Esophagus squamous epithelium (tissue), 5 donors: Measurements from ENCODE around the gene C16orf92. TPM values are rescaled to one million over a fixed set of nuclear protein-coding genes. Genes with fewer than 3 reads are reported as not detected.

Experiments used
- DNase-seq: peaks from one replicate; lab custom pipeline; 2025; lab: John Stamatoyannopoulos, UW
- H3K27ac ChIP-seq, 4 donors: fragments of 200-600 bp; sonication (generic); one replicate each; pipeline ENCODE4 v1.5.1; 2016 to 2019; ENCODE audit warnings: mild to moderate bottlenecking in 1 of 4
- H3K27me3 ChIP-seq, 4 donors: fragments of 200-600 bp; sonication (generic); 1 replicate in 3 of 4; 2 replicates in 1 of 4; pipeline versions ENCODE4 v1.5.1 to v1.6.0; 2017 to 2021; ENCODE audit warnings: antibody characterized with exemption in 1 of 4
- H3K36me3 ChIP-seq, 3 donors: fragments of 200-600 bp; sonication (generic); one replicate each; pipeline ENCODE4 v1.5.1; 2016 to 2019
- H3K4me1 ChIP-seq, 3 donors: fragments of 200-600 bp; sonication (generic); one replicate each; pipeline ENCODE4 v1.5.1; 2017 to 2019
- H3K4me3 ChIP-seq, 4 donors: fragments of 200-600 bp; sonication (generic); 1 replicate in 3 of 4; 2 replicates in 1 of 4; pipeline ENCODE4 v1.5.1; 2016 to 2019; ENCODE audit warnings: mild to moderate bottlenecking in 2 of 4, moderate library complexity in 1 of 4
- H3K9me3 ChIP-seq, 3 donors: fragments of 200-600 bp; sonication (generic); one replicate each; pipeline ENCODE4 v1.5.1; 2016 to 2019
- POLR2A ChIP-seq, 4 donors: fragments of 450-650 bp; IDR thresholded peaks; one replicate each; pipeline ENCODE4 v1.6.1; 2017; ENCODE audit warnings: antibody characterized with exemption in 4 of 4, mild to moderate bottlenecking in 4 of 4, moderate library complexity in 3 of 4
- WGBS, 2 donors: methylation state at CpG; one replicate each; pipeline ENCODE4 v1.1.5; 2018; 5-methylcytosine and 5-hydroxymethylcytosine counted together
- intact Hi-C: fragments of 100-400 bp; cut with DNase I; formaldehyde crosslinking; loops from one replicate; pipeline ENCODE4 v1.15.0; 2022
- total RNA-seq, 4 donors: library from RNA; depleted of rRNA; stranded (reverse); fragments of >200 nt; gene quantifications; one replicate each; pipeline ENCODE4 v1.1.0, GENCODE V29; 2016
- TF ChIP-seq, protein P1 (sequence below), 6 experiments: fragments of 450-650 bp in 4 of 6; fragments of 200-600 bp in 2 of 6; sonication (generic) in 2 of 6; IDR thresholded peaks; one replicate each; pipeline ENCODE4 v1.5.1; 2016 to 2019; ENCODE audit warnings: antibody characterized with exemption in 6 of 6, mild to moderate bottlenecking in 4 of 6, moderate library complexity in 4 of 6
- donor health status: DM: yes; HTN: yes; CAD: no.

The C16orf92 gene
- total RNA-seq, 4 donors from 2014 or later, result not detected

- Histone ChIP-seq H3K27me3 (no peaks in the 10 kb centered on the region), H3K36me3 (peaks cover 26 to 36% (median 36%) of the 10 kb centered on the region in 3 donors), H3K9me3 (no peaks in the 10 kb centered on the region), H3K4me3 (peak within 1 kb of the TSS; percentile 92 to 98 (median 95)), H3K27ac (peak within 1 kb of the TSS; percentile 98 to 100 (median 100)), H3K4me1 (peaks cover 53 to 77% (median 54%) of the 10 kb centered on the region in 3 donors)
- peak; percentile 83 for DNase-seq
- intact Hi-C loops, result no loop called here
- peak; percentile 50 to 99 (median 98) for TF ChIP-seq POLR2A (IDR thresholded peaks at IDR 0.05)
- TF ChIP-seq, protein P1, sequence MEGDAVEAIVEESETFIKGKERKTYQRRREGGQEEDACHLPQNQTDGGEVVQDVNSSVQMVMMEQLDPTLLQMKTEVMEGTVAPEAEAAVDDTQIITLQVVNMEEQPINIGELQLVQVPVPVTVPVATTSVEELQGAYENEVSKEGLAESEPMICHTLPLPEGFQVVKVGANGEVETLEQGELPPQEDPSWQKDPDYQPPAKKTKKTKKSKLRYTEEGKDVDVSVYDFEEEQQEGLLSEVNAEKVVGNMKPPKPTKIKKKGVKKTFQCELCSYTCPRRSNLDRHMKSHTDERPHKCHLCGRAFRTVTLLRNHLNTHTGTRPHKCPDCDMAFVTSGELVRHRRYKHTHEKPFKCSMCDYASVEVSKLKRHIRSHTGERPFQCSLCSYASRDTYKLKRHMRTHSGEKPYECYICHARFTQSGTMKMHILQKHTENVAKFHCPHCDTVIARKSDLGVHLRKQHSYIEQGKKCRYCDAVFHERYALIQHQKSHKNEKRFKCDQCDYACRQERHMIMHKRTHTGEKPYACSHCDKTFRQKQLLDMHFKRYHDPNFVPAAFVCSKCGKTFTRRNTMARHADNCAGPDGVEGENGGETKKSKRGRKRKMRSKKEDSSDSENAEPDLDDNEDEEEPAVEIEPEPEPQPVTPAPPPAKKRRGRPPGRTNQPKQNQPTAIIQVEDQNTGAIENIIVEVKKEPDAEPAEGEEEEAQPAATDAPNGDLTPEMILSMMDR (IDR thresholded peaks at IDR 0.05), result peak in 2 of 6 experiments; percentile 3 to 15
- 0% methylated on average over 6 to 18 of the region's 99 CpGs for WGBS, 2 donors
Measured at GRCh38 chr16:30065102-30065942, 42.3 kb downstream of the C16orf92 start, which contains the start of gene ALDOA. Gene ALDOA, plus strand, starts transcription at chr16:30065760. Its CDS starts 1,138 bp downstream, at chr16:30066898.

GRCh38 chr16:30065943-30066760, 43.2 kb downstream of the C16orf92 start:
- intact Hi-C loops, result no loop called here
- WGBS, 2 donors, result 0% methylated on average over 2 to 15 of the region's 44 CpGs
- H3K27me3 ChIP-seq, result no peaks in the 10 kb centered on the region
- no peaks in the 10 kb centered on the region for H3K9me3 ChIP-seq
- TF ChIP-seq, protein P1 (IDR thresholded peaks at IDR 0.05), result peak in 1 of 6 experiments; percentile 1
- no peak for TF ChIP-seq POLR2A (IDR thresholded peaks at IDR 0.05)
- H3K27ac ChIP-seq, result peak overlapping the region; percentile 98 to 100 (median 100)
- H3K4me1 ChIP-seq, result peaks cover 47 to 77% (median 48%) of the 10 kb centered on the region in 3 donors
- no peak for DNase-seq
- peaks cover 28 to 44% (median 41%) of the 10 kb centered on the region in 3 donors for H3K36me3 ChIP-seq
- peak overlapping the region; percentile 92 to 98 (median 95) for H3K4me3 ChIP-seq

DNA sequence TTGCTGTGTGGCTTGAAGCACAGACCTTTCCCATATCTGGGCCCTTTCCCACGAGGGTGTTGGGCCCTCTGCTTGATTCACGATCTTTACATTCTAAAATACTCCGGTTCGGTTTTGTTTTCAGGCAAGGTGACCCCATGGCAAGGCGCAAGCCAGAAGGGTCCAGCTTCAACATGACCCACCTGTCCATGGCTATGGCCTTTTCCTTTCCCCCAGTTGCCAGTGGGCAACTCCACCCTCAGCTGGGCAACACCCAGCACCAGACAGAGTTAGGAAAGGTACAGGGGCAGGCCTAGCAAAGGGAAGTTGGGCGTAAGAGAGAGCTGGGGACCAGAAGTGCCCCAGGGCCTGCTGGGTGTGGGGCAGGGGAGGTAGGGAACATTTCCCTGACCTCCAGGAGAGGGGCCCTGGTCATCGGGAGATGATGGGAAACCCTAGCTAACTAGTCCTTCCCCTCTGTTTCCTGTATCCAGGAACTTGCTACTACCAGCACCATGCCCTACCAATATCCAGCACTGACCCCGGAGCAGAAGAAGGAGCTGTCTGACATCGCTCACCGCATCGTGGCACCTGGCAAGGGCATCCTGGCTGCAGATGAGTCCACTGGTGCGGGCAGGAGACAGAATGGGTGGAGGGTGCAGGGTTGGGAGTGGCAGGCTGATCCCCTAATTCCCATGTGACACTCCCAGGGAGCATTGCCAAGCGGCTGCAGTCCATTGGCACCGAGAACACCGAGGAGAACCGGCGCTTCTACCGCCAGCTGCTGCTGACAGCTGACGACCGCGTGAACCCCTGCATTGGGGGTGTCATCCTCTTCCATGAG, 44.0 kb downstream of the C16orf92 start:
- peaks cover 46 to 76% (median 48%) of the 10 kb centered on the region in 3 donors for H3K4me1 ChIP-seq
- no peaks in the 10 kb centered on the region for H3K9me3 ChIP-seq
- no peaks in the 10 kb centered on the region for H3K27me3 ChIP-seq
- TF ChIP-seq, protein P1 (IDR thresholded peaks at IDR 0.05), result no peak
- TF ChIP-seq POLR2A (IDR thresholded peaks at IDR 0.05), result peak in 1 of 4 donors; percentile 41
- 0 to 11% methylated on average over 1 to 5 of the region's 21 CpGs for WGBS, 2 donors
- peak overlapping the region; percentile 98 to 100 (median 100) for H3K27ac ChIP-seq
- H3K36me3 ChIP-seq, result peaks cover 35 to 52% (median 49%) of the 10 kb centered on the region in 3 donors
- intact Hi-C loops, result no loop called here
- no peak for DNase-seq
- peak overlapping the region; percentile 92 to 98 (median 95) for H3K4me3 ChIP-seq

- intact Hi-C loops, result no loop called here
- no peak for DNase-seq
- Histone ChIP-seq H3K36me3 (peaks cover 36 to 58% (median 50%) of the 10 kb centered on the region in 3 donors), H3K4me3 (peak overlapping the region; percentile 92 to 98 (median 95)), H3K4me1 (peaks cover 46 to 75% (median 48%) of the 10 kb centered on the region in 3 donors), H3K27ac (peak overlapping the region; percentile 98 to 100 (median 100)), H3K27me3 (no peaks in the 10 kb centered on the region), H3K9me3 (no peaks in the 10 kb centered on the region)
- TF ChIP-seq, protein P1 (IDR thresholded peaks at IDR 0.05), result no peak
- no peak for TF ChIP-seq POLR2A (IDR thresholded peaks at IDR 0.05)
- WGBS, 2 donors, result 24 to 62% methylated on average over 1 to 6 of the region's 6 CpGs
Measured at GRCh38 chr16:30067584-30067916, 44.6 kb downstream of the C16orf92 start.
